ENCODE measurements around the gene ELOVL4.
A peak's percentile ranks its signal among the peaks of the same experiment; 100 is the strongest.

The ELOVL4 gene

GRCh38 chr6:79981652-79982051, 34.3 kb upstream of the ELOVL4 start:
- no peak for TF ChIP-seq CTCF (IDR thresholded peaks at IDR 0.05; ENCODE audit: control insufficient read depth, extremely low read depth, insufficient read depth)
- no peak for DNase-seq (ENCODE audit: low read depth)
- H3K4me3 ChIP-seq (ENCODE audit: low read depth, low read length) = no peak overlapping the region

- H3K4me3 ChIP-seq (ENCODE audit: low read depth, low read length) = no peak overlapping the region
- TF ChIP-seq CTCF (IDR thresholded peaks at IDR 0.05; ENCODE audit: control insufficient read depth, extremely low read depth, insufficient read depth) = no peak
- DNase-seq (ENCODE audit: low read depth) = no peak
These were observed 23.8 kb upstream of the ELOVL4 start for GRCh38 chr6:79971193-79971592.

GRCh38 chr6:79969784-79970183, 22.4 kb upstream of the ELOVL4 start:
- no peak overlapping the region for H3K4me3 ChIP-seq (ENCODE audit: low read depth, low read length)
- TF ChIP-seq CTCF (IDR thresholded peaks at IDR 0.05; ENCODE audit: control insufficient read depth, extremely low read depth, insufficient read depth) = no peak
- DNase-seq (ENCODE audit: low read depth) = no peak

- TF ChIP-seq CTCF (IDR thresholded peaks at IDR 0.05; ENCODE audit: control insufficient read depth, extremely low read depth, insufficient read depth) = no peak
- DNase-seq (ENCODE audit: low read depth) = no peak
- no peak overlapping the region for H3K4me3 ChIP-seq (ENCODE audit: low read depth, low read length)
These were observed 19.8 kb upstream of the ELOVL4 start for GRCh38 chr6:79967178-79967577.

- H3K4me3 ChIP-seq (ENCODE audit: low read depth, low read length) = no peak overlapping the region
- no peak for DNase-seq (ENCODE audit: low read depth)
- no peak for TF ChIP-seq CTCF (IDR thresholded peaks at IDR 0.05; ENCODE audit: control insufficient read depth, extremely low read depth, insufficient read depth)
These were observed 17.3 kb upstream of the ELOVL4 start for GRCh38 chr6:79964607-79965081.

- DNase-seq (ENCODE audit: low read depth) = no peak
- H3K4me3 ChIP-seq (ENCODE audit: low read depth, low read length) = no peak overlapping the region
- no peak for TF ChIP-seq CTCF (IDR thresholded peaks at IDR 0.05; ENCODE audit: control insufficient read depth, extremely low read depth, insufficient read depth)
These were observed 7.5 kb upstream of the ELOVL4 start for GRCh38 chr6:79954849-79955248.

GRCh38 chr6:79949233-79949632, 1.9 kb upstream of the ELOVL4 start:
- TF ChIP-seq CTCF (IDR thresholded peaks at IDR 0.05; ENCODE audit: control insufficient read depth, extremely low read depth, insufficient read depth) = peak; percentile 70
- H3K4me3 ChIP-seq (ENCODE audit: low read depth, low read length) = no peak overlapping the region
- DNase-seq (ENCODE audit: low read depth) = peak; percentile 78
